ENCODE results near the gene ZNF224. TPM values are rescaled to one million over a fixed set of nuclear protein-coding genes. Genes with fewer than 3 reads are reported as not detected.

ZNF224 gene
- total and polyA plus RNA-seq, 2 of the 8 experiments (the other 6 are each of a cell fraction or from before 2014, with no cell fraction given): 3.7 to 17.2 TPM

DNA sequence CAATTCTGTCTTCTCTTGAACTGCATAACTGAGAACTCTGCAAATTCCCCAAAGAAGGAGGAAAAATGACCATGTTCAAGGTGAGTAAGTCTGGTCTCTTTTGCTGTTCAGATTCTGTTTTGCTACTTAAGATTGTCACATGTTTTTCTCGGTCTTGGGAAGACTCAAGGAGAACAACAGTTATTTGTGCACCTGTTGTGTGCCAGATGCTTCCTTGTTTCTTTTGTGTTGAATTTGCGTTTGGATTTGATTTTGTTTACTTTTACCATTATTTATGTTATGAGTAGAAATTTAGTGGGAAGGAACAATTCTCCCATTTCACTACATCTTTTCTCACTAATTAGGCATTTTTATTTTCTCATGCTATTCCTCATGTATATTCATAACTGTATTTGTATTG, 17.8 kb upstream of the ZNF224 start:
- H4K20me1 ChIP-seq (replicated peaks in 1 of 2; ENCODE audit: control insufficient read depth in 1 of 2, insufficient read depth in 2 of 2, low read length in 2 of 2): no peaks in the 10 kb centered on the region
- H3K9me3 ChIP-seq (ENCODE audit: insufficient read depth in 2 of 2, low read depth in 1 of 2, low read length in 1 of 2): no peaks in the 10 kb centered on the region
- no peak overlapping the region for H4K91ac ChIP-seq (replicated peaks; ENCODE audit: insufficient read length, low read length)
- no peak overlapping the region for H3K18ac ChIP-seq (ENCODE audit: extremely low read depth, low read length)
- peaks cover 0 to 2% (median 1%) of the 10 kb centered on the region in 4 experiments; a peak in 2 of 8 replicates for H3K36me3 ChIP-seq (ENCODE audit: control insufficient read depth in 2 of 4, insufficient read depth in 4 of 4, low read length in 3 of 4)
- no peak overlapping the region for H4K5ac ChIP-seq (ENCODE audit: insufficient read length, low read depth, low read length)
- no peak overlapping the region for H4K8ac ChIP-seq (ENCODE audit: extremely low read depth, insufficient read depth, low read length)
- TF ChIP-seq TCF12 (IDR thresholded peaks at IDR 0.05; ENCODE audit: low read depth, low read length): no peak
- no peak for TF ChIP-seq BRCA1 (IDR thresholded peaks at IDR 0.05; ENCODE audit: low read depth, low read length)
- TF ChIP-seq CHD1 (IDR thresholded peaks at IDR 0.05; ENCODE audit: low read depth, low read length): no peak
- no peak for TF ChIP-seq JUND (IDR thresholded peaks at IDR 0.05; ENCODE audit: low read length)
- TF ChIP-seq SP2 (IDR thresholded peaks at IDR 0.05; ENCODE audit: low read length): no peak
- no peak for TF ChIP-seq FOSL1 (IDR thresholded peaks at IDR 0.05; ENCODE audit: insufficient read depth, low read depth, low read length)
- TF ChIP-seq JUN (IDR thresholded peaks at IDR 0.05; ENCODE audit: low read depth, low read length): no peak
- FAIRE-seq (no peak), DNase-seq (ENCODE audit: low read depth in 1 of 2, low spot score in 2 of 2) (no peak)
- no peak overlapping the region for H3K4me2 ChIP-seq (ENCODE audit: insufficient read depth in 1 of 2, low read depth in 2 of 2, low read length in 2 of 2)
- H3K4ac ChIP-seq (replicated peaks; ENCODE audit: insufficient read length, low read depth, low read length): no peak overlapping the region
- H3K27me3 ChIP-seq (replicated peaks in 1 of 4; ENCODE audit: control insufficient read depth in 3 of 4, extremely low read depth in 1 of 4, insufficient read depth in 3 of 4, low read length in 3 of 4): peaks cover 0 to 5% (median 2%) of the 10 kb centered on the region in 4 experiments; a peak in 3 of 7 replicates
- POLR2A ChIA-PET (ENCODE audit: partially characterized antibody): no interaction called here
- no peak overlapping the region for H3K14ac ChIP-seq (ENCODE audit: insufficient read length)
- no peak overlapping the region for H2BK12ac ChIP-seq (ENCODE audit: low read depth, low read length)
- no peaks in the 10 kb centered on the region; a peak in 1 of 4 replicates for H3K79me2 ChIP-seq (ENCODE audit: control insufficient read depth in 1 of 2, insufficient read depth in 2 of 2, low read length in 2 of 2)
- no peak overlapping the region for H3K9ac ChIP-seq (replicated peaks in 1 of 4; ENCODE audit: extremely low read depth in 1 of 4, low read depth in 3 of 4, low read length in 3 of 4)
- CTCF ChIA-PET (ENCODE audit: partially characterized antibody): no interaction called here
- no peak overlapping the region for H2BK120ac ChIP-seq (replicated peaks; ENCODE audit: low read depth, low read length)
- no peak overlapping the region for H2BK15ac ChIP-seq (ENCODE audit: low read length)
- H2AK5ac ChIP-seq (ENCODE audit: low read depth, low read length): no peak overlapping the region
- H3K79me1 ChIP-seq (ENCODE audit: low read depth, low read length): no peaks in the 10 kb centered on the region; the same call in 1 of the 2 replicates
- no peak overlapping the region for H3K23ac ChIP-seq (ENCODE audit: insufficient read length)
- no peak overlapping the region for H3K4me3 ChIP-seq (ENCODE audit: extremely low read depth in 1 of 4, insufficient read depth in 2 of 4, low read depth in 3 of 4, low read length in 4 of 4)
- H2BK5ac ChIP-seq (ENCODE audit: low read depth, low read length): no peak overlapping the region
- peaks cover 9% of the 10 kb centered on the region for H3K23me2 ChIP-seq (ENCODE audit: low read depth, low read length)
- WGBS, 2 experiments (ENCODE audit: extremely low coverage in 1 of 2, insufficient coverage in 1 of 2, insufficient read length in 1 of 2, insufficient replicate concordance in 2 of 2, low coverage in 1 of 2, low lambda C conversion rate in 2 of 2, missing lambda C conversion rate in 1 of 2): 88% methylated on average over 2 of the region's 2 CpGs; no CpG with 5 or more reads in 1 of the 2 experiments
- H2AFZ ChIP-seq (ENCODE audit: low read length): no peak overlapping the region
- no peak overlapping the region for H3K27ac ChIP-seq (ENCODE audit: low read depth, low read length)
- H2BK20ac ChIP-seq (ENCODE audit: low read length): no peak overlapping the region
- no peak overlapping the region for H3K56ac ChIP-seq (replicated peaks; ENCODE audit: insufficient read length, low read depth, low read length)
- H3K4me1 ChIP-seq (replicated peaks in 1 of 4; ENCODE audit: control insufficient read depth in 3 of 4, insufficient read depth in 4 of 4, low read length in 3 of 4): peaks cover 0 to 1% (median 0%) of the 10 kb centered on the region in 4 experiments; a peak in 1 of 7 replicates

Data from H1 (cell line).